ENCODE measurements around the gene SMIM43. TPM values are rescaled to one million over a fixed set of nuclear protein-coding genes. Genes with fewer than 3 reads are reported as not detected.

The SMIM43 gene
- total RNA-seq, 1 experiment from 2014 or later: 1.2 TPM

- H2AK5ac ChIP-seq (ENCODE audit: insufficient read length, low read length): no peak overlapping the region
- peaks cover 17 to 30% of the 10 kb centered on the region in 2 experiments for H3K4me1 Mint-ChIP-seq
- H3K27ac ChIP-seq (ENCODE audit: insufficient read length, low read depth, low read length): no peak overlapping the region
- H2BK5ac ChIP-seq (ENCODE audit: insufficient read length, low read length): no peak overlapping the region
- H3K4me1 ChIP-seq (ENCODE audit: insufficient read depth, low read length): no peaks in the 10 kb centered on the region
- H3K18ac ChIP-seq (ENCODE audit: insufficient read length, low read depth, low read length): no peak overlapping the region
- H3K79me2 ChIP-seq (ENCODE audit: insufficient read depth, low read length): no peaks in the 10 kb centered on the region
- no peak overlapping the region for H3T11ph ChIP-seq (ENCODE audit: low read length)
- DNase-seq: peak; percentile 92
- H3K27ac Mint-ChIP-seq: peak overlapping the region in 1 of 3 experiments; percentile 51; a peak in 1 of 7 replicates
- peaks cover 3 to 5% of the 10 kb centered on the region in 2 experiments for H3K9me3 Mint-ChIP-seq
- H3K27me3 ChIP-seq (ENCODE audit: insufficient read depth, low read length): peaks cover 17% of the 10 kb centered on the region; the same call in 1 of the 2 replicates
- H2BK120ac ChIP-seq (ENCODE audit: low read depth, low read length, poor library complexity, severe bottlenecking): no peak overlapping the region
- TF ChIP-seq CTCF (conservative IDR thresholded peaks at IDR 0.05): no peak
- H2BK15ac ChIP-seq (ENCODE audit: low read depth, low read length): no peak overlapping the region
- H4K20me1 ChIP-seq (ENCODE audit: control insufficient read depth, insufficient read depth, insufficient read length): no peaks in the 10 kb centered on the region
- H3K36me3 Mint-ChIP-seq (ENCODE audit: insufficient read depth in 1 of 3, low read depth in 3 of 3): no peaks in the 10 kb centered on the region; a peak in 1 of 7 replicates
- no CpG with 5 or more reads among the region's 4 CpGs for WGBS (ENCODE audit: extremely low coverage, insufficient read length, low lambda C conversion rate)
- H2BK20ac ChIP-seq (ENCODE audit: low read depth, low read length, poor library complexity, severe bottlenecking): no peak overlapping the region
- no peak overlapping the region for H3K14ac ChIP-seq (ENCODE audit: insufficient read depth, low read length)
- no peaks in the 10 kb centered on the region for H3K79me1 ChIP-seq (ENCODE audit: insufficient read depth, low read depth, low read length, poor library complexity, severe bottlenecking)
- no peak overlapping the region for H3K4me2 ChIP-seq (ENCODE audit: insufficient read depth, insufficient read length, low read length)
- H2AFZ ChIP-seq (ENCODE audit: low read length): no peak overlapping the region
- peaks cover 87% of the 10 kb centered on the region for H3K27me3 Mint-ChIP-seq (ENCODE audit: low read depth)
- no peaks in the 10 kb centered on the region for H3K9me3 ChIP-seq (ENCODE audit: control insufficient read depth, low read depth, low read length)
- H3K23me2 ChIP-seq (ENCODE audit: insufficient read length, low read depth, low read length, poor library complexity, severe bottlenecking): no peaks in the 10 kb centered on the region
- H4K5ac ChIP-seq (ENCODE audit: insufficient read length, low read depth, low read length): no peak overlapping the region
- H3K4ac ChIP-seq (ENCODE audit: low read depth, low read length): no peak overlapping the region
- no peak overlapping the region for H4K8ac ChIP-seq (replicated peaks; ENCODE audit: insufficient read length, low read depth, low read length)
- H3K4me3 Mint-ChIP-seq: peak overlapping the region; percentile 18 to 27; a peak in 3 of 5 replicates
- no peak overlapping the region for H3K56ac ChIP-seq (ENCODE audit: insufficient read length, low read depth, low read length)
- no peak overlapping the region for H3K9ac ChIP-seq (ENCODE audit: extremely low read depth, insufficient read length, low read length)
- no peak overlapping the region for H3K23ac ChIP-seq (ENCODE audit: insufficient read length, low read depth, low read length)
- no peak overlapping the region for H4K91ac ChIP-seq (ENCODE audit: insufficient read length, low read depth, low read length)
- H2BK12ac ChIP-seq (ENCODE audit: insufficient read length, low read depth, low read length): no peak overlapping the region
Observed at GRCh38 chr4:121749225-121749624, 15.7 kb downstream of the SMIM43 start.

Data from H9 (cell line).